NCI-H2029 (cell line): ENCODE measurements around the gene ADAR.

Experiments
- DNase-seq: peaks from one replicate; lab custom pipeline; 2025; lab: John Stamatoyannopoulos, UW

The ADAR gene

DNA sequence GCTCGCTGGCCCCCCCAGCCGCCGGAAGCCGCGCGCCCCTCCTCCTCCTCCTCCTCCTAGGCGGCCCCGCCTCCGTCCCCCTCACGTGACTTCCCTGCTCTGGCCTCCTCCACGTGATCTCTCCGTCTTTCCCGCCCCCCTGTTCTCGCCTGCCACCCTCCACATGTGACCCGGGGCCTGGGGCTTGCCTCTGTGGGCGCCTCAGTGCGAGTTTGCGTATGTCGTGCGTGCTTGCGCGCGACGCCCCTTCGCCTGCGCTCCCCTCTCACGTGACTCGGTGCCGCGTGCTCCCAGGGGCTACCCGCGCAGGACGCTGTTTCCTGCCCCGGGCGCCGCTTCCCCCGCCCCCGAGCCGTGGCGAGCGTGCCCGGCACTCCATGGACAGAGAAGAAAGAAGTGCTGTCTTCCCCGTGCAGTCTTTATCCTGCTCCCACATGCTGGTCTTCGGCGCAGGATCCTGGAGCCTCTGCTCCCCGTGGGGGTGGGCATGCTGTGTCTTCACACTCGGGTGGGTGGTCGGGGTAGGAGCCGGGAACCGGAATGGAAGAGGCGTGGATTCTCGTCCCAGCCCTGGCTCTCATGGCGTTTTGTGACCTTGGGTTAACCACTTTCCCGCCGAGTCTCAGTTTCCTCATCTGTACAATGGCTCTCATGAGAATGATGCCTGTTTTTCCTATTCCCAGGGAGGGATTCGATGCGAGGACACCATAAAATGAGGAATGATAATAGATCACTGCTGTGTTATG is 49.1 kb downstream of the ADAR start:
- DNase-seq: peak; percentile 97

DNA sequence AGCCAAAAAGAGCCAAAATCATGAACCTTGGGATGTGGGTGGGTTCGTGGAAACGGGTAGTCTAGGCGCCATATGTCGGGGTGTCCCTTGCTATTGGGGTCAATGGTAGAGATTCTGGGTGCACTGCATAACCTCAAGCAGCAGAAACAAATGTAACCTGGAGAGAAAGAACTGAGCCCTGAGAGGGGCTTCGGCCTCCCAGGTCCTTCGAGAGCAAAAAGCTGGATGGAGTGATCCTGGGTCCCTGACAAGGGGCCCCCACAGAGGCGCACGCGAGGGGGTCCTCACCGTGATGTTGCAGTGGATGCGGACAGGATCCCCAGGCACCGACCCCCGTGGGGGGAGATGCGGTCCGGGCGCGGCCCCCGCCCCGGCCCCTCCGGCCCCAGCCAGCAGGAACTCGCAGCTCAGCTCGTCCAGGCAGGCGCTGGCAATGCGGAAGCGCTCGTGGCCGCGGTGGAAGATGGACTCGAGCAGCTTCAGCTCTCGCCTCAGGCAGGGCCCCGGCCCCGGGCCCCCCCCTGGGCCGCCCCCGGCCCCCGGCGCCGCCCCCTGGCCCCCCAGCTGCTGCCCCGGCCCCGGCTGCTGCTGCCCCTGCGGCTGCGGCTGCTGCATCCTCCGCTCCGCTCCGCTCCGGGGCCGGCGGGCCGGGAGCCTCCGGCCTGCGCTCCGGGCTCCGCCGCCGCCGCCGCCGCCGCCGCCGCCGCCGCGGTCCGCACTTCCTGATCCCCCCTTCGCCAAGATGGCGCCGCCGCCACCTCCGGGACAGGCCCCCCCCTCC is 49.9 kb downstream of the ADAR start, which contains the start of gene UBE2Q1:
Gene UBE2Q1 (minus strand): TSS at position 724 of the 781 bp plus-strand sequence. CDS start 109 bp downstream, at position 615.
- no peak for DNase-seq

DNA sequence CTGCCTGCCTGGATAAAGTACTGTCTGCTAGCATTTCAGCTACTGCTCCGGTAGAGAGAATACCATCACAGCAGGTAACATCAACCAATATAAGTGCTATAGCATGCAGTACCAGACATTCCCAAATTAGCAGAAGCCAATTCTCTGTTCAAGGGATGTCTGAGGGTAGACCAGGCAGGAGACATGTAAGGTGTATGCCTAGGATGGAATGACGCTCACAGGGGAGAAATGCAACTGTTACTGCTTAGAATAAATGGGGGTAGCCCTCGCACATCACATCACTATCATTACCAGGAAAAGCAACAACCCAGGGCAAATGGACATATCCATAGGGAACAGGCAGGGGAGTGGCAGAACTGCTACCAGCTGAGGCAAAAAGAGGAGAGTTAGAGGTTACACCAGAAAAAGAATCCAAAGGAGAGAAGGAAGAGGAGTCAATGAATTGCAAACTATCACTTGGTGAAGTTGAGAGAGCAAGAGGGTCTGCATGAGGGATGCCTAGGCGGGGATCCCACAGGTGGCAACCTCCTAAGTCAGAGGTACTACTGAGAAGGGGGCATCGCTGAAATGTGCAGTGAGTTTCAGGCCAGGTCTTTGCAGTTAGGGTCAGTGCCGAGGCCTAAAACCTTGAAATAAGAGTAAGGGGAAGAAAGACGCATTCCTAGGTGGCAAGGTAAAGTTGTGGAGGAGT is 50.6 kb downstream of the ADAR start:
- no peak for DNase-seq

DNA sequence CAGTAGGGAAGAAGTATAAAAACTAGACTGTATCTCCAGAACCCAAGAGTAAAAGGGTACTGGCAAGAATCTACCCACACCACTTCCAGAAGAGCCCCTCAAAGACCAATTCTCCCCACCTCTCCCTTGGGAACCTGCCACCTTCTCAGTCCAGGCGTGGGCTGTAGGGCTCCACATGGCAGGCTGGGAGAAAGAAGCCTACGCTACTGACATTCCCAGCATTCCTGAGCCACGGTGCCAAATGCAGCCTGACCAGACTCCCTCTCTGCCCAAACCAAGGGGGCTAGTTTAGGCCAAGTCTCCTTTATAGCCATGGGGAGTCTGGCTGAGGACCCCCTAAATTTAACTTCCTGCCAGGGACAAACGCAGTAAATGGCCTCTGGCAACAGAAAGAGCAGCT is 51.6 kb downstream of the ADAR start:
- DNase-seq: no peak

DNA sequence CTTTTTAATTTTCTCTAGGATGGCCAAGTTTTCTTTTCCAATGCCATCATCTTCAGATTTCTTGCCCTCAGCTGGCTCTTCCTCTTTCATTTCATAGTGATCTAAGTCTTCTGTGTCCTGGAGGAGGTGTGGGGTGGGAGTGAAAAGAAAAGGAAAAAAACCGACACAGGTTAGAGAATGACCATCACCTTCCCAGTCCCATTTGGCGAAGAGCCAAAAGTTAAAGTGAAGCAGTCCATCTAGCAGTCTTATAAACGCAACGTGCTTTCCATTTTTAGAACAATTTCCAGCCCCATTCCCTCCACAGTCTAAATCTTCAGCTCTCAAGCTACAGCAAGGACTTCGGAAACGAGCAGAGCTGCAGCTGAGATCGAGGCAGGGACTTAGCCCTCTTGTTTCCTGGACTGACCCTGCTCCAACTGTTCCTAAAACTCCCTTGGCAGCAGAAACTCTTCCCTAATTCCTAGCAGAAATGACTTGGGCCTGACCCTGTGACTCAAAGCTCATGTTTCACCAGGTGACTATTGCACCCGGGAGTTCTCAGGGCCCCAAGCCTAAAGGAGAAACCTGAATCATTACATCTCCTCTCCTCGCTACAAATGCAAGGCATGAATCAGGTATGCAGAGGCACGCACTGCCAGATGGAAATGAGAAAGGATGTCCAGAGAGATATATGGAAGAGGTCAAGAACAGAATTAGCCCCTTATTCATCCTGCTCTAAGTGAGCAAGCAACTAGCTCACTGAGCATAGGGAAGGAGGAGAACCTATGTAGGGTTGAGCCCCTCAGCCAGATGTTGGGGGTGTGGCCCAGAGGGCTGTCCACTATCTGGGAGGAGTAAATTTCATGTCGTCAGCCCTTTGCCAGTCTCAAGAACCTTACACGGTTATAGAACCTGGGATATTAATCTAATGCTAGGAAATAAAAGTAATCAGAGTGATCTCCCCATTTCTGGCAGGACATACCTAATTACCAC is 54.6 kb downstream of the ADAR start:
- no peak for DNase-seq

DNA sequence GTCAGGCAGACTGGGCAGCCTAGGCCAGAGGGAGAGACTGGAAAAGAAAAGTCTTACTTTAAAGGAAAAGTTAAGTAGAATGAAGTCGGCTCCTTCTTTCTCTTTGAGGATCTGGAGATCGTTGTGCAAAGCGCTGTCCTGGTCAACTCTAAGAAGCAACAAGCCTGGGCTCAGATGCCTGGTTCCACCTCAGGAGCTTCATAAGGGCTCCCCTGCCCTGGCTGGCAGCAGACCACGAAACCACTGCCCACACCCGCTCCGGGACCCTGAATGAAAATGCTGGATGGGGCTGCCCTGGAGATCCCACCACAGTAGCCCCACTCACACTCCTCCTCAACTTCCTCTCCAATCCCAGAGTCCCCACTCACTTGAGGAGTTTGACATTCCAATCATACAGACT is 56.0 kb downstream of the ADAR start:
- DNase-seq: no peak

DNA sequence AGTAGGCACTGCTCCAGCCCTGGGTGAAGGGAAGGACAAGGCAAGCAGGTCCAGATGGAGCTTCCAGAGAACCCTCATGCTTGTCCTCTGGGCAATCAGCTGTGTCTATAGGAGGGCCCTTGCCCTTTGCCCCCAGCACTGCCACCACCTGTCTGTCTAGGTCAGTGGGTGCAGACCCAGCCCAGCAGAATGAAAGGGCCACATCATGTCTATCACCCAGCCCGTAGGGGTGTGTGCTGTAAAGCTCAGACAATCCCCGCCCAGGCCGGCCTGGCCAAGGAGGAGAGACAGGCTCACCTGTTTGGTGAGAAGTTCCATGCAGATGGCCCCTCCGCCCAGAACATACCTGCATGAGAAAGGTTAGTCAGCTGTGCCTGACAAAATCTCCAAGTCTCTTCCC is 56.5 kb downstream of the ADAR start:
- no peak for DNase-seq

DNA sequence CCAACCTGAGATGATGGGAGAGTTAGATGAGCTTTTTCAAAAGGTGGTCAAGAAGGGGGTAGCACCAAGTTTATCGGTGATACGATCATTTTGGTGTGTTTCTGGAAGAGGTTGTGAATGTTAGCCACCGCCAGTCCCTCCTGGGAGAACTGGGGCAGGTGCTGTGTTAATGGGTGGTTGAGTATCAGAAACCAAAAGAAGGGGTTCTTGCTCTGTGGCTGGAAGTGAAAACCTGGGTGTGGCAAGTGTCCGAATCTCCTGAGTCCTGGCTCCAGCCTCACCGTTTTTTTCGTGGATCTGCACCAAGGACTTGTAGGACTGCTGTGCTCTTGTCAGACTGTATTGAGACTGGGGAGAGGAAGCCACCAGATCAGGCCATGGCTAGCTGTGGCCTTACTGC is 57.3 kb downstream of the ADAR start:
- DNase-seq: no peak

DNA sequence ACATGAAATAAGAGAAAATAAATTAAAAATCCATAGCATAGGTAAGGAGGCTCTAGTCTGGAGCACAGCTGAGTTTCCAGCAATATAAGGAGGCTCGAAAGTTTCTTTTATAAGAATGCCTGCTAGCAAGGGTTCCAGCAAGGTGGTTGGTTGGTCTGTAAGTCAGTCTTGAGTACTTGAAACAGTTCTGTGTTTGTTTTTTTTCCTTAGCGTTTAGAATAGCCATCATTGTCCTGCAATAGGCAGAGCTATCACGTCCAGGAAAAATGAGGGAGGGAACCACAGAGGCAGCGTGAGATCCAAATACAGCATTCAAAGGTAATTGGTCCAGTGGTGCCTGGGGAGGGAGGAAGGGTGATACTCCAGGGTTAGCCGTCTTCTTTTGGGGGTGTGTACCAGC is 57.9 kb downstream of the ADAR start:
- DNase-seq: no peak

DNA sequence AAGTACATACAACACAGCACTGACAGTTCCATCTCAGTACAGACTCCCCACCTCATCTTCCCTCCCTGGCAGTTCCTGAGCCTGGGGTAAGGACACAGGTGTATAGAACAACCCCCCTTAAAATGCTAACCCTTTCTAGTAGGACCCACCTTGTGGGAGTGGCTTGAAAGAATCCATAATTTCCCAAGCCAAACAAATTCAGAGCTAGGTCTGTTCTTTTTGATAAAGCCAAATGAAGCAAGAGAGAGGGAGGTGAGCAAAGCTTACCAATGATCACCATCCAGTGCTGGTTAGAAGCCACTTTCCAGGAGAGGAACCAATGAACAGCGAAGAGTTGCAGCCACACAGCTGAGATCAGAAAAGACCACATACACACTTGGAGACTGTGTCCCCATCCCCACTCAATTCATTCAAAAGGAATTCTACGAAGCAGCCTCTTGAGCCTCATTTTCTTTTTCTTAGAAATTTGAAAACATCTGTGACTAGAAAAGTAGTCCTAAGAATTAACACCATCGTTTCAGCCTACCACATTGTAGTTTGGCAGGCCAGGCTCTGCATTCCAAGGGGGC is 58.7 kb downstream of the ADAR start:
- no peak for DNase-seq

DNA sequence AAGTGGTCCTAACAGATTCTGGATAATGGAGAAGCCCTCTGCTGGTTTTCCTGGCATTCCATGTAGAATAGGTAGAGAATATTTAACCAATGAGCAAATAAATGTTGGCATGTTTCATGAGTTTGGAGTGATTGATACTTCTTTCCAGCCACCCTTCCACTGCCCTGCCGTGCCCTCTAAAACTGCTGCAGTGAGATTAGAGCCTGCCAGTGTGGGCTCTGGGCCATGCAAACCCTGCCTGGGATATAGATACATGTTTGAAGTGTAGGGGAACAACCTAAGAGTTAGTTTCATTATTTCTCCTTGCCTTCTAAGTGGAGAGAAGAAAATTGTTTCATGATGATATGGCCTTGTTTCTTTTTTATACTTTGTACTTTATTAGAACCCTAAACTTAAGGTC is 60.0 kb downstream of the ADAR start:
- no peak for DNase-seq

DNA sequence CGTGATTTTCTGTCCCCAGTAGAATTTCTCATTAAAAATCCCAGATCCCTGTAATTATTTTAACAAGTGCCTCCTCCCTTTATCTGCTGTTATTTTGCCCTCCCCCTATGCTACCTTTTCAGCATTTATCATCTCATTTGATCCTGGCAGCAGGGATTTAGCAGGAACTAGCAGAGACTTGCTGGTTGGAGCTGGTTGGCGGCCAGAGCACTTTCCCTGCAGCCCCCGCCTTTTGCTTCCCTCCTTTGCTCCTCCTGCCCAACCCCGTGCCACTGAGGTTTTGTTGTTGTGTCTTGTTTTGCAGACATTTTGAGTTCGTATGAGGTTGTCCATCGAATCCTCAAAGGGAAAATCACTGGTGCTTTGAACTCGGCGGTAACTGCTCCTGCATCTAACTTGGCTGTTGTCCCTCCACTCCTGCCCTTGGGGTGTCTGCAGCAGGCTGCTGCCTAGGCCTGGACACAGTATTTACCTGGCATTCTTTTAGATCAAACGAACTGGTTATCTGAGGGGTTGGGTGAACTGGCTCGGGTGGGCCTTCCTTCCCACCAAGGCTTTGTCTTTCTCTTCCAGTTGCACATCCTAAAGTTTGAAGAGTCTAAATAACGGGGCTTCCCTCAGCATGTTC is 60.8 kb downstream of the ADAR start:
- no peak for DNase-seq

DNA sequence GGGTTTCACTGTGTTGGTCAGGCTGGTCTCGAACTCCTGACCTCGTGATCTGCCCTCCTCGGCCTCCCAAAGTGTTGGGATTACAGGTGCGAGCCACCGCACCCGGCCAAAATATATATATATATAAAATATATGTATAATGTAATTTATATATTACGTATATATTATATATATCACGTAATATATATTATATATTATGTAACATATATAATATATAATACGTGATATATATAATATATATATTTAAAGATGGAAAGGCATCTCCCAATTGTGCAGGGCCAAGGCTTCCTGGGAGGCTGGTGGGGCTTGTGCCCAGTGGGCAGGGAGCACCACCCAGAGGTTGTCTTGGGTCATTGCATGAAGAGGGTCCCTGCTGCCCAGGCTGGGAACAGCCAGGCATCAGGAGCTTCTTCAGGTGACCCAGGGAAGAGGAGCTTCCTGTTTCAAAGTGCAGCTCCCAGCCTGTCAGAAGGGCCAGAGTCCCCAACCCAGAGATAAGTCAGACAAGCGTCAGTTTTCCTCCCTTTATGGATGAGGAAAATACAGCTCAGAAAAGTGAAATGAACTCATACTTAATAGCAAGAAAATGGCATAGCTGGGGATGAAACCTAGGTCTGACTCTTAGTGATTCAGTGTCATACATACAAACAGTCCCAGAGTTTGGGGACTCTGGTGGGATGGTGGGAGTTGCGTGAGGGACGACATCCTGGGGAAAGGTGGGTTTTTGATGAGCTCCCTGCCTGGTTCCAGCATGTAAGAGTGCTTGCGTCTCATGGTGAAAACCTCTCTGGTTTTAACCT is 61.5 kb downstream of the ADAR start:
- DNase-seq: peak; percentile 64

DNA sequence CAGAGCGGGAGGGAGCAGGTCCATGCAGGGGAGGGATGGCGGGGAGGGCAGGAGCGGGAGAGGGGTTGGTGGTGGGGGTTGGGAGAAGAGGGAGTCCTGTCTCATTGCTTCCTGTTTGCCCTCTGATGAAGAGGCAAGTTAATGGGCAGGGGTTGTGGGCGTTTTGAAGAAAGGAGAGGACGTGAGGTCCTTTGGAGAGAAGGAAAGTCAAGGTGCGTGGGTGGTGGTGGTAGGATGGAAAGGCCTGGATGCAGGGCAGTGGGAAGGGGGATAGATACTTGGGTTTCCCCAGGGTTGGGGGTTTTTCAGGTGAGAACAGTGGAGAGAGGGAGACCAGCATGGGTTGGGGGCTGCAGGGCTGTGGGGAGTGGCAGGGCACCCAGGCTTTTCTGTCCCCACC is 66.8 kb downstream of the ADAR start:
- DNase-seq: no peak

DNA sequence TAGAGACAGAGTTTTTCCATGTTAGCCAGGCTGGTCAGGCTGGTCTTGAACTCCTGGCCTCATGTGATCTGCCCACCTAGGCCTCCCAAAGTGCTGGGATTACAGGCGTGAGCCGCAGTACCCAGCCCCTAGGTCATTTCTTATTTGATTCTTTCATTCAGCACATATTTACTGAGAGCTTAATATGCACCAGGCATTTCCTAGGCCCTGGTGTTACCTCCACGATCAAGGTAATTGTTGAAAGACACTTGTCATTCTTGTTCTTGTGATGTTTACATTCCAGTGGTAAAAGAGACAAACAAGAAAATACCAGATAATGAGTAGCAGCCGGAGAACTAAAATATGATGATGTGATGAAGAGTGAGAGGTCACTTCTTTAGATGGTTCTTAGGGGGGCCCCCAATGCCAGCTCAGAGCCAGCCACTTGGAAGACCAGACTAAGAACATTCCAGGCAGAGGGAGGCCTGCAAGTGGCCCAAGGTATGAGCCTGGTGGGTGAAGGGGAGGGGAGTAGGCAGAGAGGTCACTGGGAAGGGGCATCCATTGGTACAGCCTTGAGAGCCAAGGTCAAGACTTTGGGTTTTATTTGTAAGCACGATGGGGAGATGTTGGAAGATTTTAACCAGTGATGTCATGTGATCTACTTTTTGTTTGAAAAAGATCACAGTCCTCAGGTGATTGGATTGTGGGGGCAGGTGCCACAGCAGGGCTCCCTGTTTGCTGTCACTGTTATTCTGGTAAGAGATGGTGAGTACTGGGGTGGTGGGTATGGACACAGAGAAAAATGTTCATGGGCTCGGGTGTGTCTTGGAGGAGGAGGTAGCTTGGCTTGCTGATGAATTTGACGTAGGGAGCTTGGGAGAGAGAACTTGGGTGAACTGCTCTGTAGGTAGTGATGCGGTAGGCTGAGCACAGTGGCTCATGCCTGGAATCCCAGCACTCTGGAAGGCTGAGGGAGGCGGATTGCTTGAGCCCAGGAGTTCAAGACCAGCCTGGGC is 68.2 kb downstream of the ADAR start:
- no peak for DNase-seq

DNA sequence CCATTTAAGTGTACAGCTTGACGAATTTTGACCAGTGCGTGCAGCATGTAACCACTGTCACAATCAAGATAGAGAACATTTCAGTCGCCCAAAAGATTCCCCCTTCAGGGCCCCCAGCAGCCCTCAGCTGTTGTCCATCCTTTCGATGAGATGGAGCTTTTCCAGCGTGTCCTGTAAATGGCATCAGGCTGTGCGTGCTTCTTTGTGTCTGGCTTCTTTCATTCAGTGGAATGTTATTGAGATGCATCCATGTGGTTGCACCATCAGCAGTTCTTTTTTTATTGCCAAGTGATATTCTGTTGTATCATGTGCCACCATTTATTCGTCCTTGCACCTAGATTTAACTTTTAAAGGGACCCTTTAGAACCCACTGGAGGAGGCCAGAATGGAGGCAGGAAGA is 71.4 kb downstream of the ADAR start:
- DNase-seq: no peak

DNA sequence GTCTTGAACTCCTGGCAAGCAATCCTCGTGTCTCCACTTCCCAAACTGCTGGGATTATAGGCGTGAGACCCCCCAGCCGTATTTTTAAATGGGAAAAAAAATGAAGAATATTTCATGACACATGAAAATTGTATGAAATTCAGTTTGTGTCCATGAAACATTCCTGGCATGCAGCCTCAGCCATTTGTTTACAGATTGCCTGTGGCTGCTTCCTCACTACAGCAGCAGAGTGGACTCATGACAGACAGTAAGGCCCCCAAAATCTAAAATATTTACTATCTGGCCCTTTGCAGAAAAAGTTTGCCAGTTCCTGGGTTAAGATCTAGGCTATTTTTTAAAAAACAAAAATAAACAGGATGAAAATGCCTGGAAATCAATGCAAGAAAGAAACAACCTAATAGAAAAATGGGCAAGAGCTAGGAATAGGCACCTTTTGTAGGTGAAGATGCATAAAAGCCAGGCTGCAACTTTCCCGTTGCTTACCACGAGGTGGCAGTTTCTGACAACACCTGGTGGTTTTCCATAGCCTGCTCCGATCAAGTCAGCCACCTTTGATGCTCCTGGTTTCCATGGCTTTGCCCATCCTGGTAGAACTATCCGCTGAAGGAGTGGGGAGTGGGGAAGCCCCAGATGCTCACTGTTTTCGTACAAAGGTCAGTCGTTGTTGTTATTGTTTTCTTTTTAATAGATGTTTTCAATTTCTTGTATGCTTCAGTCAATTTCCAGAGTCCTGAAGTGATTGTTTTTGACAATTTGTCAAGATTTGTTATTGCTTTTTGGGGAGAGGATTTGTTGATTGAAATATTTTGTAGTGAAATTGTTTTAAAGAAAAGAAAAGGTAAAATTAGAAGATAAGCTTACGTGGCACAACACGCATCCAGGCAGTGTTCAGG is 73.8 kb downstream of the ADAR start:
- no peak for DNase-seq
